ENCODE results near the gene UNC13C. TPM values are rescaled to one million over a fixed set of nuclear protein-coding genes. Genes with fewer than 3 reads are reported as not detected.

Gene UNC13C
- total and polyA plus RNA-seq, 2 donors = 0.11 to 1.7 TPM

DNA sequence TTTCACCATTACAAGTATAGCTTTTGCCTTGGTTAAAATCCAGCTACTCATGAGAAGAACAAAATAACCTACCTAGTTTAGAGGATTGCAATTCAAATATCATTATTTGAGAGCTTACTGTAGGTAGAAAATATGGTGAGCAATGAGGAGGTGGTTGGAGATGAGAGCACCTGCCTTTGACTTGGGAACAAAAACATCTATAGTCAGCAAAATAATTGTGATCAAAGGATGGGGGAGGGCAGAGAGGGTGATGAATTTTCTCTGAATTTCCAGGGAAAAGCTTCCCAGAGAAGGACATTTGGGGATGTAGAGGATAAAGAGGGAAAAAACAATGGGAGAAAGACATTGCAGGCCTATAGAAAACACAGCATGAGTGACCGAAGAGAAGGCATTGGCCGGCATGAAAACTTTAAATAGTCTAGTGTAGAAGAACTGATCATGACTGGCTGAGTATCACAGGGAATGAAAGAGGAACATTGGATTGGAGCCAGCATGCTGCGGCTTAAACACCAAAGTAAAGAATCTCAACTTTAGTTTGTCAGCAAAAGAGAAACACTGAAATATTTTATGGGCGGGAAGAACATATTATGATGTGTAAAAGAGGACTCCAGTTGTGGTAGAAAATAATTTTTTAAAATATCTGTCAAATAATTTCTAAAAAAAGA is 581.3 kb downstream of the UNC13C start:
- Histone ChIP-seq H3K27ac (ENCODE audit: low read depth in 1 of 2, low read length in 1 of 2) (no peak overlapping the region), H3K27me3 (ENCODE audit: control insufficient read depth in 2 of 2, insufficient read depth in 1 of 2, low read length in 1 of 2) (no peaks in the 10 kb centered on the region), H3K4me3 (ENCODE audit: low read length in 2 of 2) (no peak overlapping the region), H3K36me3 (ENCODE audit: control insufficient read depth in 2 of 2, insufficient read depth in 2 of 2, low read length in 1 of 2) (no peaks in the 10 kb centered on the region), H3K4me1 (ENCODE audit: control insufficient read depth in 2 of 2, insufficient read depth in 2 of 2, low read length in 2 of 2) (no peaks in the 10 kb centered on the region), H3K9me3 (ENCODE audit: control insufficient read depth in 2 of 2, insufficient read depth in 1 of 2, low read length in 1 of 2) (no peaks in the 10 kb centered on the region)
- WGBS = 36% methylated on average over 4 of the region's 4 CpGs
- DNase-seq (ENCODE audit: low read depth in 6 of 9, low spot score in 9 of 9) = no peak

- 97% methylated on average over 2 of the region's 2 CpGs for WGBS
- Histone ChIP-seq H3K27ac (ENCODE audit: low read depth in 1 of 2, low read length in 1 of 2) (no peak overlapping the region), H3K9me3 (ENCODE audit: control insufficient read depth in 2 of 2, insufficient read depth in 1 of 2, low read length in 1 of 2) (no peaks in the 10 kb centered on the region), H3K4me3 (ENCODE audit: low read length in 2 of 2) (no peak overlapping the region), H3K27me3 (ENCODE audit: control insufficient read depth in 2 of 2, insufficient read depth in 1 of 2, low read length in 1 of 2) (no peaks in the 10 kb centered on the region), H3K36me3 (ENCODE audit: control insufficient read depth in 2 of 2, insufficient read depth in 2 of 2, low read length in 1 of 2) (no peaks in the 10 kb centered on the region), H3K4me1 (ENCODE audit: control insufficient read depth in 2 of 2, insufficient read depth in 2 of 2, low read length in 2 of 2) (no peaks in the 10 kb centered on the region)
- DNase-seq (ENCODE audit: low read depth in 6 of 9, low spot score in 9 of 9) = no peak
Observed at GRCh38 chr15:54560417-54560816, 582.2 kb downstream of the UNC13C start.

DNA sequence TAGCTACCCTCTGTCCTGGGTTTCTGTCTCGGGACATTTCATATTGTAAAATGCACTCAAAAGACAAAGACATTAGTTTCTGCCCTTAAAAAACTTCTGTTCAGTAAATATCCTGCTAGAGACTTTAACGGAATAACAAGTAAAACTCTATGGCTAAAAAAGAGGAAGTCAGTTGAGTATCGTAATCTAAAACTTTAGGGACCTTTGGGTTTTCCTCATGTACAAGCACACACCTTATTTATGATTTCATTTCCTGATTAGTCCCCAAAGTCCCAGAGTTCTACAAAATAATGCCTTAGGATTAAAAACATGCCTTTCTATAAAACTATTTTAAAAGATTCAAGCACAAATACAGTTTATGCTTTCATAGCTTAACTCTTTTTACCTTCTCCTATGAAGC is 585.9 kb downstream of the UNC13C start:
- no peak overlapping the region for H3K4me3 ChIP-seq (ENCODE audit: low read length in 2 of 2)

GRCh38 chr15:54566654-54567053 is 588.4 kb downstream of the UNC13C start:
- Histone ChIP-seq H3K4me1 (ENCODE audit: control insufficient read depth in 2 of 2, insufficient read depth in 2 of 2, low read length in 2 of 2) (no peaks in the 10 kb centered on the region), H3K9me3 (ENCODE audit: control insufficient read depth in 2 of 2, insufficient read depth in 1 of 2, low read length in 1 of 2) (no peaks in the 10 kb centered on the region), H3K27me3 (ENCODE audit: control insufficient read depth in 2 of 2, insufficient read depth in 1 of 2, low read length in 1 of 2) (no peaks in the 10 kb centered on the region), H3K36me3 (ENCODE audit: control insufficient read depth in 2 of 2, insufficient read depth in 2 of 2, low read length in 1 of 2) (no peaks in the 10 kb centered on the region), H3K27ac (ENCODE audit: low read depth in 1 of 2, low read length in 1 of 2) (no peak overlapping the region), H3K4me3 (ENCODE audit: low read length in 2 of 2) (no peak overlapping the region)
- DNase-seq (ENCODE audit: low read depth in 6 of 9, low spot score in 9 of 9) = no peak
- WGBS = 40% methylated on average over 5 of the region's 5 CpGs

More for the DNA sequence above, 585.9 kb downstream of the UNC13C start:
- Histone ChIP-seq H3K9me3 (ENCODE audit: control insufficient read depth in 2 of 2, insufficient read depth in 1 of 2, low read length in 1 of 2) (no peaks in the 10 kb centered on the region), H3K27ac (ENCODE audit: low read depth in 1 of 2, low read length in 1 of 2) (no peak overlapping the region), H3K36me3 (ENCODE audit: control insufficient read depth in 2 of 2, insufficient read depth in 2 of 2, low read length in 1 of 2) (no peaks in the 10 kb centered on the region), H3K4me1 (ENCODE audit: control insufficient read depth in 2 of 2, insufficient read depth in 2 of 2, low read length in 2 of 2) (no peaks in the 10 kb centered on the region), H3K27me3 (ENCODE audit: control insufficient read depth in 2 of 2, insufficient read depth in 1 of 2, low read length in 1 of 2) (no peaks in the 10 kb centered on the region)
- WGBS = 21% methylated on average over 3 of the region's 3 CpGs
- DNase-seq (ENCODE audit: low read depth in 6 of 9, low spot score in 9 of 9) = no peak

DNA sequence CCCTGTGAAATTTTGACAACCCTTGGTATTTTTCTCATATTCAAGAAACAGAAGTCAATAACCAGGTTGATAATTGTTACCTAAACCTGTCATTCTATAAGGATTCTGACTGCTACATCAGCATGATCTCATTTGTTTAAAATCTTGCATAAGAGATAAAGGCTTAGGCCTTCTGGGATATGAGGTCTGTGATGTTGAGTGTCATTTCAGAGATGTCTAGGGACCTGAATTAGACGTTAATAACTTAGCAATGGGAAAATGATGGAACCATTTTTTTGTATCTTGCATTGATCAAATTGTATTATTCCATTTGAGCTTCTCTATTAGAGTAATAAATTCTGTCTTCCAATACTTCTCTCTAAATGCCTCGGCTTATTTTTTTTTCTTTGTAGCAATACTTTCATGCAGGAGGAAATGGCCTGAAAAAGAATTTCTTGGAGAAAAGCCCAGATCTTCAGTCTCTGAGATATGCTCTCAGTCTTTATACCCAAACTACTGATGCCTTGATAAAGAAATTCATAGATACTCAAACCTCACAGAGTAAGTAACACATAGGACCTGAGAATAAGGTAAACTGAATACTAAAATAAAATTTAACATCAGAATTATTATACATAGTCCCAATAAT is 589.3 kb downstream of the UNC13C start:
- 55% methylated on average over 2 of the region's 2 CpGs for WGBS
- DNase-seq (ENCODE audit: low read depth in 6 of 9, low spot score in 9 of 9) = no peak

DNA sequence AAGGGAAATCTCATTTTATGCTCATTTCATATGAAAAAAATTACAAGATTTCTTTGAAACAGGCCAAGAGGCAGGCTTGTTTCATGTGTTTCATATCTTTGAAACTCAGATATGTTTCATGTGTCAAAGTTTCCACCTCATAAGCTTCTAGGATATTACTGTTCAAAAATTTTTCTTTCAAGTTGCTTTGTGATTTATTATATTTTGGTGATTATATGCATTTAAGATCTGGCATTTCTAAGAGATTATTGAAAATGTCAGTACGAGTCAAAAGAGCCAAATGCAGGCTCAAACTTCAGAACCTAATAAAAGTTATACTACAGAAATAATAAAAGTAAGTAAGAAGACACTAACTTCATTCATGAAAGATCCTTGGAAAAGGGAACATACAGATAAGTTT is 590.1 kb downstream of the UNC13C start:
- 89% methylated on average over 1 of the region's 1 CpG for WGBS

More for the DNA sequence above, 589.3 kb downstream of the UNC13C start:
- no peak overlapping the region for H3K4me3 ChIP-seq (ENCODE audit: low read length in 2 of 2)
- H3K27ac ChIP-seq (ENCODE audit: low read depth in 1 of 2, low read length in 1 of 2) = no peak overlapping the region
- H3K27me3 ChIP-seq (ENCODE audit: control insufficient read depth in 2 of 2, insufficient read depth in 1 of 2, low read length in 1 of 2) = no peaks in the 10 kb centered on the region
- no peaks in the 10 kb centered on the region for H3K4me1 ChIP-seq (ENCODE audit: control insufficient read depth in 2 of 2, insufficient read depth in 2 of 2, low read length in 2 of 2)
- H3K9me3 ChIP-seq (ENCODE audit: control insufficient read depth in 2 of 2, insufficient read depth in 1 of 2, low read length in 1 of 2) = no peaks in the 10 kb centered on the region
- no peaks in the 10 kb centered on the region for H3K36me3 ChIP-seq (ENCODE audit: control insufficient read depth in 2 of 2, insufficient read depth in 2 of 2, low read length in 1 of 2)

DNA sequence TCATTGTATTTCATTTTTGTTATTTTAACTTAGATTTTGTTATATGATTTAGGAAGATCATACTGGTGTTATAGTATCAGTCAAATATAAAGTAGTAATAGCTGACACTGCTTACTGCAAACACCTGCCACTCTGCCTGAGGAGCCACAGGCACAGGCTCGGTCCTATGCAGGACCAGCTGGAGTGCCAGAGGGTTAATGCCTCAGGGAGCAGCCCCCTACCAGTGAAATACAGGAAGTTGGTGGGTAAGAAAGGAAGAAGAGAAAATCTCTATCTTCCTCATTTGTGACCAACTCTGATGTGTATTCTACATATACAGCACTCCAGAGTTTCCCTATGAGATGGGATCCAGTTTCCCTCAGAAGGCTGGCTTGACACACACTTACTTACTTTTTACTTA is 593.3 kb downstream of the UNC13C start:
- 20% methylated on average over 1 of the region's 1 CpG for WGBS
- Histone ChIP-seq H3K27me3 (ENCODE audit: control insufficient read depth in 2 of 2, insufficient read depth in 1 of 2, low read length in 1 of 2) (no peaks in the 10 kb centered on the region), H3K4me3 (ENCODE audit: low read length in 2 of 2) (no peak overlapping the region)

More for the DNA sequence above, 590.1 kb downstream of the UNC13C start:
- Histone ChIP-seq H3K36me3 (ENCODE audit: control insufficient read depth in 2 of 2, insufficient read depth in 2 of 2, low read length in 1 of 2) (no peaks in the 10 kb centered on the region), H3K9me3 (ENCODE audit: control insufficient read depth in 2 of 2, insufficient read depth in 1 of 2, low read length in 1 of 2) (no peaks in the 10 kb centered on the region), H3K4me1 (ENCODE audit: control insufficient read depth in 2 of 2, insufficient read depth in 2 of 2, low read length in 2 of 2) (no peaks in the 10 kb centered on the region), H3K4me3 (ENCODE audit: low read length in 2 of 2) (no peak overlapping the region), H3K27me3 (ENCODE audit: control insufficient read depth in 2 of 2, insufficient read depth in 1 of 2, low read length in 1 of 2) (no peaks in the 10 kb centered on the region), H3K27ac (ENCODE audit: low read depth in 1 of 2, low read length in 1 of 2) (no peak overlapping the region)
- no peak for DNase-seq (ENCODE audit: low read depth in 6 of 9, low spot score in 9 of 9)

GRCh38 chr15:54575586-54575985 is 597.3 kb downstream of the UNC13C start:
- no peaks in the 10 kb centered on the region for H3K9me3 ChIP-seq (ENCODE audit: control insufficient read depth in 2 of 2, insufficient read depth in 1 of 2, low read length in 1 of 2)
- H3K27ac ChIP-seq (ENCODE audit: low read depth in 1 of 2, low read length in 1 of 2) = no peak overlapping the region
- no peaks in the 10 kb centered on the region for H3K27me3 ChIP-seq (ENCODE audit: control insufficient read depth in 2 of 2, insufficient read depth in 1 of 2, low read length in 1 of 2)
- no peaks in the 10 kb centered on the region for H3K4me1 ChIP-seq (ENCODE audit: control insufficient read depth in 2 of 2, insufficient read depth in 2 of 2, low read length in 2 of 2)
- H3K4me3 ChIP-seq (ENCODE audit: low read length in 2 of 2) = no peak overlapping the region
- 94% methylated on average over 1 of the region's 1 CpG for WGBS
- H3K36me3 ChIP-seq (ENCODE audit: control insufficient read depth in 2 of 2, insufficient read depth in 2 of 2, low read length in 1 of 2) = no peaks in the 10 kb centered on the region
- no peak for DNase-seq (ENCODE audit: low read depth in 6 of 9, low spot score in 9 of 9)

More for the DNA sequence above, 593.3 kb downstream of the UNC13C start:
- H3K4me1 ChIP-seq (ENCODE audit: control insufficient read depth in 2 of 2, insufficient read depth in 2 of 2, low read length in 2 of 2) = no peaks in the 10 kb centered on the region
- no peak for DNase-seq (ENCODE audit: low read depth in 6 of 9, low spot score in 9 of 9)
- H3K27ac ChIP-seq (ENCODE audit: low read depth in 1 of 2, low read length in 1 of 2) = no peak overlapping the region
- H3K9me3 ChIP-seq (ENCODE audit: control insufficient read depth in 2 of 2, insufficient read depth in 1 of 2, low read length in 1 of 2) = no peaks in the 10 kb centered on the region
- H3K36me3 ChIP-seq (ENCODE audit: control insufficient read depth in 2 of 2, insufficient read depth in 2 of 2, low read length in 1 of 2) = no peaks in the 10 kb centered on the region

DNA sequence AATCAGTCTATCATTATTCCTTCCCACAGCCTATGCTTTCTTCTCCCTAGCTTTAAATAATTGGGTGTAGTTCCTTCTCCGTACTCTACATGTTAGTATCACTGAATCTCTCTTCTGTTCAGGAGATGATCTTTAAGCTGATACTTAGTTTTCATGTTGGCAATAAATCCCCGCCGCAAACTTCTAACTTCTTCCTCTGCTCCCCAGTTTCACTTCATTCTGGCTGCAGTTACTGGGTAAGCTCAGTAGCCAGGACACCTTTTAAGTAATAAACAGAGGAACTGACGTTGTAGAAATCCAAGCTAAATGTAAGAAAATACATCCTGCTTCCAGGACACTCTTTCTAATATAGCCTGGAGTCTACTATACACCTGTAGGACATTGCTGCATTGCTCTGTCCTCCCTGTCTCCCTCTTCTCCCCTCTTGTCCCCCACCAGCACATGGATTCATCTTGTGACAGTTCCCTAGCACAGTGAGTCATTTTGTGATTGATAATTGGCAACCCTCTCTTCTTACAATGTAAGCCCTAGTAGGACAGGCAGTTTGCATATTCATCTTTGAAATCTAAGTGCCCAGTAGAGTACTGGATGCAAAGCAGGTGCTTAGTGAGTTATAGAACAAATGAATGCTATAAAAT is 598.2 kb downstream of the UNC13C start:
- H3K9me3 ChIP-seq (ENCODE audit: control insufficient read depth in 2 of 2, insufficient read depth in 1 of 2, low read length in 1 of 2) = no peaks in the 10 kb centered on the region
- H3K27me3 ChIP-seq (ENCODE audit: control insufficient read depth in 2 of 2, insufficient read depth in 1 of 2, low read length in 1 of 2) = no peaks in the 10 kb centered on the region
- no peak overlapping the region for H3K27ac ChIP-seq (ENCODE audit: low read depth in 1 of 2, low read length in 1 of 2)
- H3K4me3 ChIP-seq (ENCODE audit: low read length in 2 of 2) = no peak overlapping the region
- H3K36me3 ChIP-seq (ENCODE audit: control insufficient read depth in 2 of 2, insufficient read depth in 2 of 2, low read length in 1 of 2) = no peaks in the 10 kb centered on the region
- H3K4me1 ChIP-seq (ENCODE audit: control insufficient read depth in 2 of 2, insufficient read depth in 2 of 2, low read length in 2 of 2) = no peaks in the 10 kb centered on the region
- DNase-seq (ENCODE audit: low read depth in 6 of 9, low spot score in 9 of 9) = no peak
- WGBS = 84% methylated on average over 4 of the region's 4 CpGs
